ENCODE data around the gene PRAMEF17.
"Not testable (repeated sequence)": the region's sequence is repeated elsewhere in the genome, so short reads cannot be mapped to it uniquely, and the experiment has no call there.

PRAMEF17 gene

GRCh38 chr1:13407811-13408210, 18.4 kb downstream of the PRAMEF17 start (continued):
- TF ChIP-seq ZNF398 (tag by site-specific recombination; IDR thresholded peaks at IDR 0.05) (no peak), ZNF280D (tag by site-specific recombination; IDR thresholded peaks at IDR 0.05) (no peak), EGR2 (tag by site-specific recombination; IDR thresholded peaks at IDR 0.05; ENCODE audit: low read depth) (no peak)

GRCh38 chr1:13410150-13410549, 20.7 kb downstream of the PRAMEF17 start, which contains the start of gene PRAMEF20:
Gene PRAMEF20 (plus strand): TSS chr1:13410450. CDS start chr1:13416355, 5,905 bp downstream.
- CTCF ChIA-PET, result interaction anchor here (0.7 kb wide), 1 partner anchor 86 kb away, joined by 3 read pairs; no protein-coding TSS in a partner anchor
- H3K36me3 ChIP-seq (ENCODE audit: control insufficient read depth in 2 of 2, insufficient read depth in 1 of 2, low read length in 2 of 2); POLR2A ChIA-PET; H3K4me1 ChIP-seq (ENCODE audit: control insufficient read depth, insufficient read depth, low read length); H3K27ac ChIP-seq (ENCODE audit: extremely low read depth, low read depth, low read length); H3K9me3 ChIP-seq (ENCODE audit: control insufficient read depth, insufficient read depth, low read depth, low read length); H3K4me3 ChIP-seq (ENCODE audit: low read depth, low read length): not testable (repeated sequence)

- no peak overlapping the region for H3K27ac ChIP-seq (ENCODE audit: extremely low read depth, low read depth, low read length)
- TF ChIP-seq ZNF24 (tag by site-specific recombination; IDR thresholded peaks at IDR 0.05) (no peak), ZNF302 (tag by site-specific recombination; IDR thresholded peaks at IDR 0.05; ENCODE audit: low read depth) (no peak)
- H3K9me3 ChIP-seq (ENCODE audit: control insufficient read depth, insufficient read depth, low read depth, low read length), result no peaks in the 10 kb centered on the region
- CTCF ChIA-PET, result no interaction called here
- no peaks in the 10 kb centered on the region for H3K36me3 ChIP-seq (ENCODE audit: control insufficient read depth in 2 of 2, insufficient read depth in 1 of 2, low read length in 2 of 2)
- no peak overlapping the region for H3K4me3 ChIP-seq (ENCODE audit: low read depth, low read length)
- POLR2A ChIA-PET, result no interaction called here
- no peaks in the 10 kb centered on the region for H3K4me1 ChIP-seq (ENCODE audit: control insufficient read depth, insufficient read depth, low read length)
Observed at GRCh38 chr1:13430495-13430894, 41.1 kb downstream of the PRAMEF17 start.

GRCh38 chr1:13432251-13432650, 42.8 kb downstream of the PRAMEF17 start:
- Histone ChIP-seq H3K36me3 (ENCODE audit: control insufficient read depth in 2 of 2, insufficient read depth in 1 of 2, low read length in 2 of 2) (no peaks in the 10 kb centered on the region), H3K27ac (ENCODE audit: extremely low read depth, low read depth, low read length) (no peak overlapping the region), H3K9me3 (ENCODE audit: control insufficient read depth, insufficient read depth, low read depth, low read length) (no peaks in the 10 kb centered on the region), H3K4me1 (ENCODE audit: control insufficient read depth, insufficient read depth, low read length) (no peaks in the 10 kb centered on the region), H3K4me3 (ENCODE audit: low read depth, low read length) (no peak overlapping the region)
- POLR2A ChIA-PET, result no interaction called here
- CTCF ChIA-PET, result interaction anchor here (0.6 kb wide), 1 partner anchor 15 kb away, joined by 4 read pairs; no protein-coding TSS in a partner anchor
- TF ChIP-seq ZNF221 (tag by site-specific recombination; IDR thresholded peaks at IDR 0.05; ENCODE audit: borderline replicate concordance), result no peak
- TF ChIP-seq YY2 (tag by site-specific recombination; IDR thresholded peaks at IDR 0.05), result no peak
- no peak for TF ChIP-seq ZNF148 (tag by site-specific recombination; IDR thresholded peaks at IDR 0.05; ENCODE audit: borderline replicate concordance)
- TF ChIP-seq ZNF211 (tag by site-specific recombination; IDR thresholded peaks at IDR 0.05; ENCODE audit: low read depth), result no peak
- TF ChIP-seq ZNF433 (tag by site-specific recombination; IDR thresholded peaks at IDR 0.05; ENCODE audit: low read depth), result no peak
- TF ChIP-seq ZNF639 (tag by site-specific recombination; IDR thresholded peaks at IDR 0.05), result no peak
- TF ChIP-seq ZFP69B (tag by site-specific recombination; IDR thresholded peaks at IDR 0.05), result no peak
- no peak for TF ChIP-seq ZNF664 (tag by site-specific recombination; IDR thresholded peaks at IDR 0.05)
- no peak for TF ChIP-seq KLF9 (tag by site-specific recombination; IDR thresholded peaks at IDR 0.05; ENCODE audit: low read depth)
- TF ChIP-seq ZNF184 (tag by site-specific recombination; IDR thresholded peaks at IDR 0.05), result no peak
- TF ChIP-seq ZNF488 (tag by site-specific recombination; IDR thresholded peaks at IDR 0.05), result no peak
- TF ChIP-seq ZNF623 (tag by site-specific recombination; IDR thresholded peaks at IDR 0.05), result no peak
- no peak for TF ChIP-seq ZNF830 (tag by site-specific recombination; IDR thresholded peaks at IDR 0.05; ENCODE audit: low read depth)

Measured in HEK293 (cell line).